ENCODE results near the gene SFRP2.

The SFRP2 gene

GRCh38 chr4:153766758-153767157, 22.1 kb downstream of the SFRP2 start:
- no peak for DNase-seq (ENCODE audit: low spot score)

GRCh38 chr4:153765894-153766293, 23.0 kb downstream of the SFRP2 start:
- DNase-seq (ENCODE audit: low spot score): no peak

- DNase-seq (ENCODE audit: low spot score): no peak
Observed at GRCh38 chr4:153764601-153765368, 24.1 kb downstream of the SFRP2 start.

- DNase-seq (ENCODE audit: low spot score): no peak
Observed at GRCh38 chr4:153763404-153763803, 25.5 kb downstream of the SFRP2 start.

- DNase-seq (ENCODE audit: low spot score): no peak
Observed at GRCh38 chr4:153759407-153760316, 29.2 kb downstream of the SFRP2 start, which contains the start of gene RNF175. Gene RNF175, minus strand, starts transcription at chr4:153760024. Its CDS starts 162 bp downstream, at chr4:153759862.

GRCh38 chr4:153758688-153759406, 30.0 kb downstream of the SFRP2 start:
- DNase-seq (ENCODE audit: low spot score): no peak

GRCh38 chr4:153758136-153758535, 30.7 kb downstream of the SFRP2 start:
- DNase-seq (ENCODE audit: low spot score): no peak

- DNase-seq (ENCODE audit: low spot score): no peak
Observed at GRCh38 chr4:153757407-153757806, 31.5 kb downstream of the SFRP2 start.

- DNase-seq (ENCODE audit: low spot score): no peak
Observed at GRCh38 chr4:153755186-153755585, 33.7 kb downstream of the SFRP2 start.

- DNase-seq (ENCODE audit: low spot score): peak; percentile 61
Observed at GRCh38 chr4:153750197-153750817, 38.6 kb downstream of the SFRP2 start.

- no peak for DNase-seq (ENCODE audit: low spot score)
Observed at GRCh38 chr4:153748378-153748777, 40.5 kb downstream of the SFRP2 start.

GRCh38 chr4:153747406-153747955, 41.4 kb downstream of the SFRP2 start:
- no peak for DNase-seq (ENCODE audit: low spot score)

- DNase-seq (ENCODE audit: low spot score): no peak
Observed at GRCh38 chr4:153745651-153746050, 43.2 kb downstream of the SFRP2 start.

- no peak for DNase-seq (ENCODE audit: low spot score)
Observed at GRCh38 chr4:153741541-153741940, 47.3 kb downstream of the SFRP2 start.

- no peak for DNase-seq (ENCODE audit: low spot score)
Observed at GRCh38 chr4:153735906-153736461, 52.9 kb downstream of the SFRP2 start.

- no peak for DNase-seq (ENCODE audit: low spot score)
Observed at GRCh38 chr4:153733751-153734448, 55.0 kb downstream of the SFRP2 start.

GRCh38 chr4:153731239-153731638, 57.6 kb downstream of the SFRP2 start:
- DNase-seq (ENCODE audit: low spot score): no peak
